ENCODE measurements around the gene LCA5L.
"Not testable (repeated sequence)": the region's sequence is repeated elsewhere in the genome, so short reads cannot be mapped to it uniquely, and the experiment has no call there.

LCA5L gene

GRCh38 chr21:39430954-39431353 lies 14.6 kb downstream of the LCA5L start:
- Mint-ChIP-seq H3K36me3 (ENCODE audit: low read depth) (no peaks in the 10 kb centered on the region), H3K4me3 (no peak overlapping the region), H3K4me1 (peaks cover 5% of the 10 kb centered on the region), H3K27me3 (ENCODE audit: low read depth) (no peaks in the 10 kb centered on the region), H3K27ac (peak overlapping the region in 1 of 3 experiments; percentile 10), H3K9me3 (no peaks in the 10 kb centered on the region)
- TF ChIP-seq, protein P1, sequence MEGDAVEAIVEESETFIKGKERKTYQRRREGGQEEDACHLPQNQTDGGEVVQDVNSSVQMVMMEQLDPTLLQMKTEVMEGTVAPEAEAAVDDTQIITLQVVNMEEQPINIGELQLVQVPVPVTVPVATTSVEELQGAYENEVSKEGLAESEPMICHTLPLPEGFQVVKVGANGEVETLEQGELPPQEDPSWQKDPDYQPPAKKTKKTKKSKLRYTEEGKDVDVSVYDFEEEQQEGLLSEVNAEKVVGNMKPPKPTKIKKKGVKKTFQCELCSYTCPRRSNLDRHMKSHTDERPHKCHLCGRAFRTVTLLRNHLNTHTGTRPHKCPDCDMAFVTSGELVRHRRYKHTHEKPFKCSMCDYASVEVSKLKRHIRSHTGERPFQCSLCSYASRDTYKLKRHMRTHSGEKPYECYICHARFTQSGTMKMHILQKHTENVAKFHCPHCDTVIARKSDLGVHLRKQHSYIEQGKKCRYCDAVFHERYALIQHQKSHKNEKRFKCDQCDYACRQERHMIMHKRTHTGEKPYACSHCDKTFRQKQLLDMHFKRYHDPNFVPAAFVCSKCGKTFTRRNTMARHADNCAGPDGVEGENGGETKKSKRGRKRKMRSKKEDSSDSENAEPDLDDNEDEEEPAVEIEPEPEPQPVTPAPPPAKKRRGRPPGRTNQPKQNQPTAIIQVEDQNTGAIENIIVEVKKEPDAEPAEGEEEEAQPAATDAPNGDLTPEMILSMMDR (IDR thresholded peaks at IDR 0.05; ENCODE audit: unreplicated experiment in 3 of 3): no peak

GRCh38 chr21:39430457-39430856 lies 15.1 kb downstream of the LCA5L start:
- TF ChIP-seq, protein P1 (IDR thresholded peaks at IDR 0.05; ENCODE audit: unreplicated experiment in 3 of 3): no peak
- H3K27ac Mint-ChIP-seq: peak overlapping the region in 1 of 3 experiments; percentile 10
- H3K9me3 Mint-ChIP-seq: no peaks in the 10 kb centered on the region
- no peaks in the 10 kb centered on the region for H3K27me3 Mint-ChIP-seq (ENCODE audit: low read depth)
- H3K4me1 Mint-ChIP-seq: peaks cover 5% of the 10 kb centered on the region
- no peak overlapping the region for H3K4me3 Mint-ChIP-seq
- no peaks in the 10 kb centered on the region for H3K36me3 Mint-ChIP-seq (ENCODE audit: low read depth)

- H3K4me1 Mint-ChIP-seq: peaks cover 5% of the 10 kb centered on the region
Observed at GRCh38 chr21:39430016-39430415, 15.6 kb downstream of the LCA5L start.

DNA sequence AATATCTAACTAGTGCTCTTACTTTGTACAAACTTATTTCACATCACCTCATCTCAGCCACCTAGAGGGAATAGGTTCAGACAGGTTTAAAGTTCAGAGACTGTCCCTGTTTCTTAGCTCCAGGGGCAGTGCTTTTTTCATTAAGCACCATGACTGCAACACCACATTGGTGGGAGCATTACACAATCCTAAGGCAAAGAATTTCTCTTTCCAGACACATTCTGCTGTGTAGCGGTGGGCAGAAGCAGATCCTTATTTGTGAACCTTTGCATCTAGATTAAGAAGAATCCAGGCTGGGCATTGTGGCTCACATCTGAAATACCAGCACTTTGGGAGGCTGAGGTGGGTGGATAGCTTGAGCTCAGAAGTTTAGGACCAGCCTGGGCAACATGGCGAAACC lies 16.1 kb downstream of the LCA5L start:
- Mint-ChIP-seq H3K36me3 (ENCODE audit: low read depth) (no peaks in the 10 kb centered on the region), H3K4me3 (no peak overlapping the region), H3K9me3 (no peaks in the 10 kb centered on the region), H3K27me3 (ENCODE audit: low read depth) (no peaks in the 10 kb centered on the region), H3K4me1 (peaks cover 5% of the 10 kb centered on the region), H3K27ac (peak overlapping the region in 1 of 3 experiments; percentile 16)
- TF ChIP-seq, protein P1 (IDR thresholded peaks at IDR 0.05; ENCODE audit: unreplicated experiment in 3 of 3): no peak

More at GRCh38 chr21:39430016-39430415, 15.6 kb downstream of the LCA5L start:
- Mint-ChIP-seq H3K27me3 (ENCODE audit: low read depth) (no peaks in the 10 kb centered on the region), H3K27ac (peak overlapping the region in 1 of 3 experiments; percentile 10), H3K9me3 (no peaks in the 10 kb centered on the region), H3K36me3 (ENCODE audit: low read depth) (no peaks in the 10 kb centered on the region), H3K4me3 (no peak overlapping the region)
- TF ChIP-seq, protein P1 (IDR thresholded peaks at IDR 0.05; ENCODE audit: unreplicated experiment in 3 of 3): no peak

GRCh38 chr21:39422527-39423241 lies 22.9 kb downstream of the LCA5L start:
- Mint-ChIP-seq H3K4me1 (peaks cover 18% of the 10 kb centered on the region), H3K27ac (peak overlapping the region; percentile 15 to 82 (median 67)), H3K4me3 (no peak overlapping the region), H3K9me3 (no peaks in the 10 kb centered on the region), H3K27me3 (ENCODE audit: low read depth) (no peaks in the 10 kb centered on the region), H3K36me3 (ENCODE audit: low read depth) (peaks cover 4% of the 10 kb centered on the region)
- TF ChIP-seq, protein P1 (IDR thresholded peaks at IDR 0.05; ENCODE audit: unreplicated experiment in 3 of 3): no peak

DNA sequence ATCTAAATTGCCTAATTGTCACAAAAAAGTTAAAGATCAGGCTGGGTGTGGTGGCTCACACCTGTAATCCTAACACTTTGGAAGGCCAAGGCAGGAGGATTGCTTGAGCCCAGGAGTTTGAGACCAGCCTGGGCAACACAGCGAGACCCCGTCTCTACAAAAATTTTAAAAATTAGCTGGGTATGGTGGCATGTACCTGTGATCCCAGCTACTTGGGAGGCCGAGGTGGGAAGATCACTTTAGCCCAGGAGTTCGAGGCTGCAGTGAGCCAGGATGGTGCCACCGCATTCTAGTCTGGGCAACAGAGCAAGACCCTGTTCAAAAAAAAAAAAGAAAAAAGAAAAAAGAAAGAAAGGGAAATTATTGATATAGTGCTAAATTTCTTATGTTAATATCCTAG lies 26.4 kb downstream of the LCA5L start:
- not testable (repeated sequence) for H3K9me3 Mint-ChIP-seq; H3K27ac Mint-ChIP-seq; H3K4me3 Mint-ChIP-seq; H3K27me3 Mint-ChIP-seq (ENCODE audit: low read depth)
- H3K36me3 Mint-ChIP-seq (ENCODE audit: low read depth): peaks cover 12% of the 10 kb centered on the region
- H3K4me1 Mint-ChIP-seq: peaks cover 13% of the 10 kb centered on the region
